ENCODE measurements around the gene HTR3E.
"Not testable (repeated sequence)": the region's sequence is repeated elsewhere in the genome, so short reads cannot be mapped to it uniquely, and the experiment has no call there.

HTR3E gene, protein sequence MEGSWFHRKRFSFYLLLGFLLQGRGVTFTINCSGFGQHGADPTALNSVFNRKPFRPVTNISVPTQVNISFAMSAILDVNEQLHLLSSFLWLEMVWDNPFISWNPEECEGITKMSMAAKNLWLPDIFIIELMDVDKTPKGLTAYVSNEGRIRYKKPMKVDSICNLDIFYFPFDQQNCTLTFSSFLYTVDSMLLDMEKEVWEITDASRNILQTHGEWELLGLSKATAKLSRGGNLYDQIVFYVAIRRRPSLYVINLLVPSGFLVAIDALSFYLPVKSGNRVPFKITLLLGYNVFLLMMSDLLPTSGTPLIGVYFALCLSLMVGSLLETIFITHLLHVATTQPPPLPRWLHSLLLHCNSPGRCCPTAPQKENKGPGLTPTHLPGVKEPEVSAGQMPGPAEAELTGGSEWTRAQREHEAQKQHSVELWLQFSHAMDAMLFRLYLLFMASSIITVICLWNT

DNA sequence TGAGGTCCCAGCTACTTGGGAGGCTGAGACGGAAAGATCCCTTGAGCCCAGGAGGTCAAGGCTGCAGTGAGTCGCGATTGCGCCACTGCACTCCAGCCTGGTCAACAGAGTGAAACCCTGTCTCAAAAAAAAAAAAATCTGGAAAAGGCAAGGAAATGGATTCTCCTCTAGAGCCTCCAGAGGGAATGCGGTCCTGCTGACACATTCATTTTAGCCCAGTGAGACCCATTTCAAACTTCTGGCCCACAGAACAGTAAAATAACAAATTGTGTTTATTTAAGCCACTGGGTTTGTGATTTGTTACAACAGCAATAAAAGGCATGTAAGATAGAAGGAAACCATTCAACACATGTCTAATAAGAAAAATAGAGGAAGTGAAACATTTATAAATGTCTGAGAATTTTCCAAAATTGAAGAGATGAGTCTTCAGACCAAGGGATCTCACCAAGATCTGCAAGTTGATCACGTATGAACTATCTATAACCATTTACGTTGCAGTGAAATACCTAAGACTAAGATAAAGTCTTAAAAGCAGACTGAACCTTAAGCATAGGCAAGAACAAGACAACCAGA is at the start of gene HTR3E:
Gene HTR3E (plus strand): TSS at position 254 of the 573 bp plus-strand sequence. CDS start 466 bp downstream, outside the sequence.
- Histone ChIP-seq H3K4me3 (ENCODE audit: low read length) (no peak within 1 kb of the TSS), H3K4me1 (ENCODE audit: control insufficient read depth, insufficient read depth, low read length) (no peaks in the 10 kb centered on the region), H3K9ac (ENCODE audit: low read length) (no peak within 1 kb of the TSS), H3K36me3 (ENCODE audit: control insufficient read depth, insufficient read depth, low read length) (no peaks in the 10 kb centered on the region), H3K9me3 (ENCODE audit: control insufficient read depth, low read length) (no peaks in the 10 kb centered on the region), H3K27me3 (ENCODE audit: control insufficient read depth, insufficient read depth, low read length) (peaks cover 9% of the 10 kb centered on the region)

DNA sequence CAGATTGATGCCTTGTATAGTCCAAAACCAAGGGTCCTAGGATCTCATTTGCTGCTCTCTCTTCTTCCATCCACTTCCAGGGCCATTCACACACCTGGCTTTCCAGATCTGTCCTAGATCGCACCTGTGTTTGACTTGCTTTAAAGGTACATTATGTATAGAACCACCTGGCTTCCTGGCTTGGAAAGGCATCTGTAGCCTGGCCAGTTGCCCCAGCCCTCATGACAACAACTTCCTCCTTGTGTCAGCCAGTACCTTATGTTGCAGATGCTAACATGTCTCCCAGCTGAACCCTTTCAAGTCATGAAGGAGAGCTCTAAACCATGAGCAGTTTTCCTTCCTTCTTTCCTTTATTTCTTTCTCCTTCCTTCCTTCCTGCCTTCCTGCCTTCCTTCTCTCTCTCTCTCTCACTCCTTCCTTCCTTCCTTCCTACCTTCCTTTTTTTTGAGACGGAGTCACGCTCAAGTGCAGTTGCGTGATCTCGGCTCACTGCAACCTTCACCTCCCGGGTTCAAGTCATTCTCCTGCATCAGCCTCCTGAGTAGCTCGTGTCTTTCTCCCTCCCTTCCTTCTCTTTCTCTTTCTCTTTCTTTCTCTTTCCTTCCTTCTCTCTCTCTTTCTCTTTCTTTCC is 46.5 kb upstream of the HTR3E start:
- Histone ChIP-seq H3K4me3 (ENCODE audit: low read length) (no peak overlapping the region), H3K9me3 (ENCODE audit: control insufficient read depth, low read length) (no peaks in the 10 kb centered on the region), H3K27me3 (ENCODE audit: control insufficient read depth, insufficient read depth, low read length) (no peaks in the 10 kb centered on the region), H3K36me3 (ENCODE audit: control insufficient read depth, insufficient read depth, low read length) (no peaks in the 10 kb centered on the region), H3K9ac (ENCODE audit: low read length) (no peak overlapping the region), H3K4me1 (ENCODE audit: control insufficient read depth, insufficient read depth, low read length) (no peaks in the 10 kb centered on the region)

DNA sequence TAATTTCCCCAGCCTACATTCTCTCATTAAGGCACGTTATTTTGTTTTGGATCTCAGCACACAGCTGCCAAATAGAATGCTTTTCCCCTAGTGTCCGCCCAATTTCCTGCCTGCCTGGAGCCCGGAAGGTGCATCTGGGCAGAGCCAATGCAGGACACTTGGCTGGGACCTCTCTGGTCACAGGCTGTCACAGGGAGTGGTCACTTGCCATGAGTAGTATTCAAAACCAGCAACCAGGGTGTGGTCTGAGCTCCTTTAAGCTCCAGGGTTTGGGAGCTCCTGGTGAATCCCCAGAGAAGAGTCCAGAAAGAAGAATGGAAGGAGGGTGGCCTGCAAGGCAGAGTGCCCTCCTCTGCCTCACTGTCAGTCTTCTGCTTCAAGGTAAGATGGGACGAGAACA is 44.1 kb upstream of the HTR3E start, which contains the start of gene HTR3C:
Gene HTR3C (plus strand): TSS at position 281 of the 400 bp plus-strand sequence. CDS start 34 bp downstream, at position 315.
- Histone ChIP-seq H3K4me1 (ENCODE audit: control insufficient read depth, insufficient read depth, low read length) (no peaks in the 10 kb centered on the region), H3K4me3 (ENCODE audit: low read length) (no peak within 1 kb of the TSS), H3K9ac (ENCODE audit: low read length) (no peak within 1 kb of the TSS), H3K27me3 (ENCODE audit: control insufficient read depth, insufficient read depth, low read length) (no peaks in the 10 kb centered on the region), H3K36me3 (ENCODE audit: control insufficient read depth, insufficient read depth, low read length) (no peaks in the 10 kb centered on the region), H3K9me3 (ENCODE audit: control insufficient read depth, low read length) (no peaks in the 10 kb centered on the region)

DNA sequence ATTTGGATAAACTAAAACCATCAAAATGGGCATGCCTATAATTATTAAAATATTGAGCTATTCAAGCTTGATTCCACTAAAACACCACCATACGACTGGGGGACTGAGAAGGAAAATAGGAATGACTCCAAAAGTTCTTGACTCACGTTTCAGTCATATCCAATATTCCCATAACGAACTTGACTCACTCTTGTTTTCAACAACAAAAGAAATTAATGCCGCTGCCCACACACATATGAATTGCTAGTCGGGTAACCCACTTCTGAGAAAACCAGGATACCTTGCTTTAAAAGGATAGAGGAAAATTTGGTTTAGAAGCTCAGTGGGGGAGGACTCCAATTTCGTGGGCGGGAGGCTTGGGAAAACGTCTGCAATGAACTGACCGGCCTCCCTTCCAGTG is 38.8 kb upstream of the HTR3E start:
- Histone ChIP-seq H3K9me3 (ENCODE audit: control insufficient read depth, low read length) (no peaks in the 10 kb centered on the region), H3K4me3 (ENCODE audit: low read length) (no peak overlapping the region), H3K27me3 (ENCODE audit: control insufficient read depth, insufficient read depth, low read length) (no peaks in the 10 kb centered on the region), H3K4me1 (ENCODE audit: control insufficient read depth, insufficient read depth, low read length) (no peaks in the 10 kb centered on the region), H3K9ac (ENCODE audit: low read length) (no peak overlapping the region), H3K36me3 (ENCODE audit: control insufficient read depth, insufficient read depth, low read length) (no peaks in the 10 kb centered on the region)

DNA sequence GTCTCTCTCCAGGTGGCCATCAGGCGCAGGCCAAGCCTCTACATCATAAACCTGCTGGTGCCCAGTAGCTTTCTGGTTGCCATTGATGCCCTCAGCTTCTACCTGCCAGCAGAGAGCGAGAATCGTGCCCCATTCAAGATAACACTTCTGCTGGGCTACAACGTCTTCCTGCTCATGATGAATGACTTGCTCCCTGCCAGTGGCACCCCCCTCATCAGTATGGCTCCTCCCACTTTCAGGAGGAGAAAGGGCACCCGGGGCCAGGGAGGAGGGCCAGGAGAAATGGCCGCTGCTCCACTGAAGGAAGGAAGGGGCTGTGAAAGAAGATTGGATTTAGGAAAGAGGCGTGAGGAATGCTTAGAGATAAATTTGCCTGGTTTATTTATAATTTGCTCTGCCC is 37.4 kb upstream of the HTR3E start:
- no peak overlapping the region for H3K9ac ChIP-seq (ENCODE audit: low read length)
- H3K4me3 ChIP-seq (ENCODE audit: low read length): no peak overlapping the region
- no peaks in the 10 kb centered on the region for H3K27me3 ChIP-seq (ENCODE audit: control insufficient read depth, insufficient read depth, low read length)
- H3K9me3 ChIP-seq (ENCODE audit: control insufficient read depth, low read length): no peaks in the 10 kb centered on the region
- no peaks in the 10 kb centered on the region for H3K4me1 ChIP-seq (ENCODE audit: control insufficient read depth, insufficient read depth, low read length)
- H3K36me3 ChIP-seq (ENCODE audit: control insufficient read depth, insufficient read depth, low read length): no peaks in the 10 kb centered on the region

DNA sequence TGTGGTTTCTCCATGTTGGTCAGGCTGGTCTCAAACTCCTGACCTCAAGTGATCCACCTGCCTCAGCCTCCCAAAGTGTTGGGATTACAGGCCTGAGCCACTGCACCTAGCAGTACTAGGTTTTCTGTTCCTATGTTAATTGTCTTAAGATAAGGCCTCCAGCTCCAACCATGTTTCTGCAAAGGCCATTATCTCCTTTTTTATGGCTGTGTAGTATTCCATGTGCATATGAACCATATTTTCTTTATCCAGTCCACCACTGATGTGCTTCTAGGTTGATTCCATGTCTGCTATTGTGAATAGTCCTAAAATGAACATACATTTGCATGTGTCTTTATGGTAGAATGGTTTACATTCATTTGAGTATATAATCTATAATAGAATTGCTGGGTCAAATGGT is 34.2 kb upstream of the HTR3E start:
- H3K4me3 ChIP-seq (ENCODE audit: low read length): no peak overlapping the region
- H3K36me3 ChIP-seq (ENCODE audit: control insufficient read depth, insufficient read depth, low read length): no peaks in the 10 kb centered on the region
- no peaks in the 10 kb centered on the region for H3K27me3 ChIP-seq (ENCODE audit: control insufficient read depth, insufficient read depth, low read length)
- H3K4me1 ChIP-seq (ENCODE audit: control insufficient read depth, insufficient read depth, low read length): no peaks in the 10 kb centered on the region
- no peaks in the 10 kb centered on the region for H3K9me3 ChIP-seq (ENCODE audit: control insufficient read depth, low read length)
- H3K9ac ChIP-seq (ENCODE audit: low read length): no peak overlapping the region

DNA sequence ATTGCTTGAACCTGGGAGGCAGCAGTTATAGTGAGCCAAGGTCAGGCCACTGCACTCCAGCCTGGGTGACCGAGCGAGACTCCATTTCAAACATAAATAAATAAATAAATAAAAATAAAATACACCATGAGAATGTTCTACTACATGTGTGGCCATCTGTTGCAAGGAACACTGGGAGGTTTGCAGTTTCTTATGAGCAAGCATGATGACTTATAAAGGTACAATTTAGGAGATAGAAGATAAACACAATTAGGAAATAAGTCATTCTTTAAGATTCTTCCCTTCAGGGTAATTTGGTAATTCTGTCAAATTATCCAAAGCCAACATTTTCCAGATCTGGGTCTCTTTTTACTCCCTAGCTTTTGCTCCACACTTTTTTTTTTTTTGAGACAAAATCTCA is 30.7 kb upstream of the HTR3E start:
- Histone ChIP-seq H3K27me3 (ENCODE audit: control insufficient read depth, insufficient read depth, low read length) (no peaks in the 10 kb centered on the region), H3K9me3 (ENCODE audit: control insufficient read depth, low read length) (no peaks in the 10 kb centered on the region), H3K9ac (ENCODE audit: low read length) (no peak overlapping the region), H3K4me3 (ENCODE audit: low read length) (no peak overlapping the region), H3K4me1 (ENCODE audit: control insufficient read depth, insufficient read depth, low read length) (no peaks in the 10 kb centered on the region), H3K36me3 (ENCODE audit: control insufficient read depth, insufficient read depth, low read length) (no peaks in the 10 kb centered on the region)

DNA sequence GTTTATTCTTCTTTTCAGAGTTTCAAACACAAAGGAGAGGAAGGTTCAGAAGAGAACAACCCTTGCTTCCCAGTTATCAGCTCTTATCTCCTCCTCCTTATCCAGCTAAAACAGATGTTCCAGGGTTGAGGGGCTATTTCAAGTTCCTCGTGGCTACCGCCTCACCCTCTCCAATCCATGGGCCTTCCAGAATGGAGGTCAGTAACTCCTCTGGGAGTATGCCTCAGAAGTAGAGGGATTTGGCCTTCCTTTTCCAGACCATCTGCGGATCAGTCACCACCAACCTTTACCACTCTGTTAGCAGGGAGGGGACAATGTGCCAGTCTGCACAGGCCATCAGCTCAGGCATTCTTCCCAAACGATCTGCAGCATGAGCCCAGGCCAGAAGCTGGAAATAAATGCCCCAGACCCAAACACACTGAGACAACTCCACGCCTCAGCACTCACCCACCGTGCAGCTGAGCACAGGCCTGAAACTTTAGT is 29.2 kb upstream of the HTR3E start:
- Histone ChIP-seq H3K27me3 (ENCODE audit: control insufficient read depth, insufficient read depth, low read length) (no peaks in the 10 kb centered on the region), H3K36me3 (ENCODE audit: control insufficient read depth, insufficient read depth, low read length) (no peaks in the 10 kb centered on the region), H3K4me1 (ENCODE audit: control insufficient read depth, insufficient read depth, low read length) (no peaks in the 10 kb centered on the region), H3K4me3 (ENCODE audit: low read length) (no peak overlapping the region), H3K9me3 (ENCODE audit: control insufficient read depth, low read length) (no peaks in the 10 kb centered on the region), H3K9ac (ENCODE audit: low read length) (no peak overlapping the region)

DNA sequence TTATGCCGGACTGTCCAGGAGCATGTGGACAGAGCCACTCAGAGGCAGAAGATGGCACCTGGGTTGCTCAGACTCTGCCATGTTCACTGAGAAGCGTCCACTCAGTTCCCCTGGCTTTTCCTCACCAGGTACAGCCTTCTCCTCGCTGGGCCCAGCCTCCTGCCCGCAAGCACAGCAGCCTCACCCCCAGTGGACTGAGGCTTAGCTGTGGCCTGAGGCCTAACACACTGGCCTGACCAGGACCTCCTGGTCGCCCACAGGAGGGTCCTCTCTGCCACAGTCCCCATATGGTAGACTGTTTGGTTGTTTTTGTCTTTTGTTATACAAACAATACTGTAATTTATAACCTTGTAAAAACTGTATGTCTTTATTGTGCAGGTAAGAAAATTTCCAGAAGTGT is 28.5 kb upstream of the HTR3E start:
- Histone ChIP-seq H3K36me3 (ENCODE audit: control insufficient read depth, insufficient read depth, low read length) (no peaks in the 10 kb centered on the region), H3K4me3 (ENCODE audit: low read length) (no peak overlapping the region), H3K9me3 (ENCODE audit: control insufficient read depth, low read length) (no peaks in the 10 kb centered on the region), H3K4me1 (ENCODE audit: control insufficient read depth, insufficient read depth, low read length) (no peaks in the 10 kb centered on the region), H3K9ac (ENCODE audit: low read length) (no peak overlapping the region), H3K27me3 (ENCODE audit: control insufficient read depth, insufficient read depth, low read length) (no peaks in the 10 kb centered on the region)

DNA sequence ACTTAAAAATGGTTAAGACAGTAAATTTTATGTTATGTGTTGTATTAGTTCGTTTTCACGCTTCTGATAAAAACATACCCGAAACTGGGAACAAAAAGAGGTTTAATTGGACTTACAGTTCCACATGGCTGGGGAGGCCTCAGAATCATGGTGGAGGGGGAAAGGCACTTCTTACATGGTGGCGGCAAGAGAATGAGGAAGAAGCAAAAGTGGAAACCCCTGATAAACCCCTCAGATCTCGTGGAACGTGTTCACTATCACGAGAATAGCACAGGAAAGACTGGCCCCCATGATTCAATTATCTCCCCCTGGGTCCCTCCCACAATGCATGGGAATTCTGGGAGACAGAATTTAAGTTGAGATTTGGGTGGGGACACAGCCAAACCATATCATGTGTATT is 25.7 kb upstream of the HTR3E start:
- not testable (repeated sequence) for H3K9me3 ChIP-seq (ENCODE audit: control insufficient read depth, low read length); H3K4me3 ChIP-seq (ENCODE audit: low read length); H3K27me3 ChIP-seq (ENCODE audit: control insufficient read depth, insufficient read depth, low read length); H3K36me3 ChIP-seq (ENCODE audit: control insufficient read depth, insufficient read depth, low read length); H3K9ac ChIP-seq (ENCODE audit: low read length); H3K4me1 ChIP-seq (ENCODE audit: control insufficient read depth, insufficient read depth, low read length)

DNA sequence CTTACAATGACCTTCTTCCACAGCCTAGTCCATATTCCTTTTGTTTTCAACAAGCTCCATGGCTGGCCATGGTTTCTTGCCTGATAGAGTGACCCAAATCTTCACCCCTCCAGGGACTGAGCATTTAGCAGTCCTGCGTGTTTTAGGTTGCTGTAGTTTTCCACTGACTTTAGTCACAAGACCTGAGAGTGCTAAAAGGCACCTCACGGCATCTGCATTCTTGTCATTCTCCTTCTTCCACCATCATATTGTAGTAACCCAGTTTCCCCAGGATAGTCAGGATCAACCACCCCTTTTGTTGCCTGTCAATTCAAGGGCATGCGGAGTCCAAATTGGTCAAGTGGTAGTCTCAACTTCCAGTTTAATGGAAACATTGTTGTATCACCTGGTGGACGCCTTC is 23.2 kb upstream of the HTR3E start:
- H3K9me3 ChIP-seq (ENCODE audit: control insufficient read depth, low read length): no peaks in the 10 kb centered on the region
- no peak overlapping the region for H3K4me3 ChIP-seq (ENCODE audit: low read length)
- H3K27me3 ChIP-seq (ENCODE audit: control insufficient read depth, insufficient read depth, low read length): no peaks in the 10 kb centered on the region
- no peaks in the 10 kb centered on the region for H3K36me3 ChIP-seq (ENCODE audit: control insufficient read depth, insufficient read depth, low read length)
- no peak overlapping the region for H3K9ac ChIP-seq (ENCODE audit: low read length)
- H3K4me1 ChIP-seq (ENCODE audit: control insufficient read depth, insufficient read depth, low read length): no peaks in the 10 kb centered on the region

DNA sequence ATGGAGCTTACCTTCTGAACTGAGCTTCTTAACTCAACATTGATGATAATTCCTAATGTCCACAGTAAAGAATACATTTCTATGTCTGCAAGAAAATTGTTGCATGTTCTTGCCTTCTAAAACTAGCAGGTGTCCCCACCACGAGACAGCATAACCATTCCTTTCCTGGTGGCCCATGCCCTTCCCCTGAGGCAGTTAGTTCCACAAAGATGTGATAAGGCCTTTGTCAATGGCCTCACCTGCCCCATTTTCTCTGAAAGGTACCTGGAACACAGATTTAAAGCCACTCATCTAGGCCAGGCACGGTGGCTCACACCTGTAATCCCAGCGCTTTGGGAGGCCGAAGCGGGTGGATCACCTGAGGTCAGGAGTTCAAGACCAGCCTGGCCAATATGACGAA is 21.0 kb upstream of the HTR3E start:
- Histone ChIP-seq H3K9ac (ENCODE audit: low read length) (no peak overlapping the region), H3K4me1 (ENCODE audit: control insufficient read depth, insufficient read depth, low read length) (no peaks in the 10 kb centered on the region), H3K4me3 (ENCODE audit: low read length) (no peak overlapping the region), H3K9me3 (ENCODE audit: control insufficient read depth, low read length) (no peaks in the 10 kb centered on the region), H3K36me3 (ENCODE audit: control insufficient read depth, insufficient read depth, low read length) (no peaks in the 10 kb centered on the region), H3K27me3 (ENCODE audit: control insufficient read depth, insufficient read depth, low read length) (no peaks in the 10 kb centered on the region)

Data from mucosa of stomach (tissue), 1 donor.